Activated T-cell treated with anti-CD3 and anti-CD28 coated beads, Interleukin-2, amount 50 U/mL, for 72 hours (primary cell): ENCODE data around the gene PRSS53. TPM values are rescaled to one million over a fixed set of nuclear protein-coding genes. Genes with fewer than 3 reads are reported as not detected.
A peak's percentile ranks its signal among the peaks of the same experiment; 100 is the strongest.
"Not testable (repeated sequence)": the region's sequence is repeated elsewhere in the genome, so short reads cannot be mapped to it uniquely, and the experiment has no call there.

Source experiments
- ATAC-seq, 2 donors: fragments of 150-1000 bp; cut with Tn5 transposase; replicated peaks in 1 of 2; 2 replicates each; pipeline ENCODE4 v1.10.0; 2021; ENCODE audit warnings: moderate library complexity in 2 of 2, mild to moderate bottlenecking in 1 of 2
- DNase-seq, 2 donors: peaks; one replicate each; pipeline ENCODE4 v3.0.0; 2021 to 2022; ENCODE audit warnings: mixed read lengths in 1 of 2
- H3K27ac Mint-ChIP-seq: one replicate; pipeline ENCODE4 v1.8.0; 2022; ENCODE audit warnings: mild to moderate bottlenecking, moderate library complexity, mixed read lengths
- H3K27me3 Mint-ChIP-seq: one replicate; pipeline ENCODE4 v1.8.0; 2022; ENCODE audit warnings: low read depth, mixed read lengths
- H3K36me3 Mint-ChIP-seq, 2 donors: one replicate each; pipeline ENCODE4 v1.8.0; 2022; ENCODE audit warnings: mixed read lengths in 2 of 2, mild to moderate bottlenecking in 1 of 2; ENCODE audit not compliant: insufficient read depth in 2 of 2
- H3K4me1 Mint-ChIP-seq: one replicate; pipeline ENCODE4 v1.8.0; 2022; ENCODE audit warnings: low read depth, mixed read lengths
- H3K4me3 Mint-ChIP-seq, 2 donors: one replicate each; pipeline ENCODE4 v1.8.0; 2022; ENCODE audit warnings: mild to moderate bottlenecking in 2 of 2, mixed read lengths in 2 of 2, moderate library complexity in 2 of 2
- H3K9me3 Mint-ChIP-seq, 2 donors: one replicate each; pipeline ENCODE4 v1.8.0; 2022; ENCODE audit warnings: mixed read lengths in 2 of 2
- total RNA-seq, 2 donors: library from RNA; stranded (reverse); gene quantifications; one replicate each; pipeline ENCODE4 v1.2.3, GENCODE V29; 2022

The PRSS53 gene
- total RNA-seq, result 1 to 10 TPM; 6.2 to 7.7 TPM

- ATAC-seq (no peak), DNase-seq (no peak)
- Mint-ChIP-seq H3K4me1 (peaks cover 11% of the 10 kb centered on the region), H3K4me3 (no peak within 1 kb of the TSS), H3K36me3 (peaks cover 0 to 3% of the 10 kb centered on the region in 2 donors), H3K27ac (no peak within 1 kb of the TSS), H3K27me3 (no peaks in the 10 kb centered on the region), H3K9me3 (no peaks in the 10 kb centered on the region)
Measured at GRCh38 chr16:31088459-31089183, at the start of gene PRSS53. PRSS53 (minus strand) TSS chr16:31088943; CDS start chr16:31088809, 134 bp downstream.

GRCh38 chr16:31136822-31137499 is 48.2 kb upstream of the PRSS53 start:
- DNase-seq, H3K27me3 Mint-ChIP-seq, H3K4me3 Mint-ChIP-seq, H3K9me3 Mint-ChIP-seq, H3K36me3 Mint-ChIP-seq, H3K27ac Mint-ChIP-seq, ATAC-seq: not testable (repeated sequence)
- peaks cover 13% of the 10 kb centered on the region for H3K4me1 Mint-ChIP-seq

DNA sequence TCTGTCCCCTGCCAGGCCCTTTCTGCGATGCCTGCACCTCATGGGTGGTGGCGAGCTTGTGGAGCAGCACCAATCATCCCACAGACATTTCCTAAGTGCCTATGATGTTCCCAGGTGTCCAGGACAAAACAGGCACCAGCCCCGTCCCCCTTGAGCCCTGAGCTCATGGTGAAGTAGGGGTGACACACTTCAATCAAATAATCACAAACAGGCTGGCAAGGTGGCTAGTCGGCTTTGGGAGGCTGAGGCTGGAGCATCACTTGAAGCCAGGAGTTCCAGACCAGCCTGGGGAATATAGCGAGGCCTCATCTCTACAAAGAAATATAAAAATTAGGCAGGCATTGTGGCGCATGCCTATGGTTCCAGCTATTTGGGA is 47.5 kb upstream of the PRSS53 start:
- ATAC-seq (no peak), DNase-seq (no peak)
- Mint-ChIP-seq H3K4me3 (no peak overlapping the region), H3K36me3 (peaks cover 0 to 1% of the 10 kb centered on the region in 2 donors), H3K27ac (no peak overlapping the region), H3K27me3 (no peaks in the 10 kb centered on the region), H3K9me3 (no peaks in the 10 kb centered on the region), H3K4me1 (peaks cover 6% of the 10 kb centered on the region)

DNA sequence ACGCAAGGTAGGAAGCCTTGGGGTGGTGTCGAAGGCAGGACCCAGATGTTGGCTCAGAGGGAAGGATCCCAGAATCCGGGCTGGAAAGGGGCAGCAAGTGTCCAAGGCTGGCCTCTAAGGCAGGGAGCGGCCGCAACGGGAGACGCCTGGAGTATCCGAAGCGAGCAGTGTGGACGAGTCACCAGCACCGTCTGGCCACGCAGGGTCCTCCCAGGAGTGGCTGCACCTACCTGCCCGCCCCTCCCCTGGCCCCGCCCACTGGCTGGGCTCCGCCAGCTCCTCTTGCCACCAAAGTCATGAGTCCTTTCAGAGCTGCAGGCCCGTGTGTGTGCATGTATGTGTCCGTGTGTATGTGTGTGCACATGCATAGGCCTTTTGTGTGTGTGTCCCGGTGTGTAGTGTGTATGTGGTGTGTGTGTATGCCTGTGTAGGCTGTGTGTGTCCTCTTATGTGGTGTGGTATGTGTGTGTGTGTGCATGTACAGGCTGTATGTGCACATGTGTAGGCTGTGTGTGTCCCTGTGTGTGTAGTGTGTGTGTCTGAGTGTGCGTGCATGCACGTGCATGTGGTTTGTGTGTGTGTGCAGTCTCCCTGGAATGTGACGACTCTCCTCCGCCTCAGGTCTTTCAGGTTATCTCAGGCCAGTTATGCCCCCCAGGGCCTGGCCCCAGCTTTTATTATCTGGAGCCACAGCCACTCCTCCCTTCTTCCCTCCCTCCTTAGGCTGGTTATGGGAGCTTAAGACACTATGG is 47.0 kb upstream of the PRSS53 start, which contains the start of gene PRSS8:
Gene PRSS8, minus strand, starts transcription at position 193 of the 752 bp plus-strand sequence. CDS start 229 bp downstream, outside the sequence.
- DNase-seq (no peak), ATAC-seq (peak in 1 of 2 donors; percentile 20)
- no peak within 1 kb of the TSS for H3K27ac Mint-ChIP-seq
- H3K4me3 Mint-ChIP-seq, result no peak within 1 kb of the TSS
- no peaks in the 10 kb centered on the region for H3K27me3 Mint-ChIP-seq
- H3K4me1 Mint-ChIP-seq, result peaks cover 1% of the 10 kb centered on the region
- peaks cover 0 to 1% of the 10 kb centered on the region in 2 donors for H3K36me3 Mint-ChIP-seq
- H3K9me3 Mint-ChIP-seq, result no peaks in the 10 kb centered on the region

DNA sequence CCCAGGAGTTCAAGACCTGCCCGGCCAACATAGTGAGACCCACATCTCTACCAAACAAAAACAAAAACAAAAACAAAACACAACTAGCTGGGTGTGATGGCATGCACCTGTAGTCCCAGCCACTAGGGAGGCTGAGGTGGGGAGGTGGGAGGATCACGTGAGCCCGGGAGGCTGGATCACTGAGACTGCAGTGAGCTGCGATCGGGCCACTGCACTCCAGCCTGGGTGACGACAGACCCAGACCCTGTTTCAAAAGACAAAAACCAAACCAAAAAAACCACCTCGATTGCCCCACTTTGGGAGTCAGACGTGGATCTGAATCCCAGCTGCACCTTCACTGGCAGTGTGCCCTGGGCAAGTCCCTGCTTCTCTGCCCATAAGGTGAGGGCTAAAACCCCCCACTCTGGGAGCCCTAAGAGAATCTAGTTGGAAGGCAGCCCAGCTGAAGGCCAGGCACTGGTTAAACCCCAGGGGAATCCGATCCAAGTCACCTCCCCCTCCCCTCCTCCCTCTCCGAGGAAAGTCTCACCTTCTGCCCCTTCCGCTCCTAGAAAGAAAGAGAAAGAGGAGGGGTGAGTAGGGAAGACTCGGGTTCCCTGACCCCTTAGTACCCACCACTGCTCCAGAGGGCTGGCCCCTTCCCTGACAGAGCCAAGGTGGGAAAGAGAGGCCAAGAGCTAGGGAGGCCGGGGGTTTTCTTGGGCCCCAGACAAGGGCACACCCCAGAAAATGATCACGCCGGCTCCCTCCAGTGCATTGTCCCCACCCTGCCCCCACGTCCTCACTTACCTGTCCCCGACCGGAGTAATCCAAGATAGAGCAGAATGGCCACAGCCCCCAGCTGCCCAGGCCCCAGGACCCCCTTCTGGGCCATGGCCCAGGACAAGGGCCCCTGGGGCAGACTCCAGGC is 46.1 kb upstream of the PRSS53 start:
- no peaks in the 10 kb centered on the region for H3K4me1 Mint-ChIP-seq
- no peaks in the 10 kb centered on the region for H3K9me3 Mint-ChIP-seq
- H3K36me3 Mint-ChIP-seq, result peaks cover 0 to 1% of the 10 kb centered on the region in 2 donors
- DNase-seq (no peak), ATAC-seq (no peak)
- H3K27me3 Mint-ChIP-seq, result no peaks in the 10 kb centered on the region
- no peak overlapping the region for H3K4me3 Mint-ChIP-seq
- no peak overlapping the region for H3K27ac Mint-ChIP-seq

DNA sequence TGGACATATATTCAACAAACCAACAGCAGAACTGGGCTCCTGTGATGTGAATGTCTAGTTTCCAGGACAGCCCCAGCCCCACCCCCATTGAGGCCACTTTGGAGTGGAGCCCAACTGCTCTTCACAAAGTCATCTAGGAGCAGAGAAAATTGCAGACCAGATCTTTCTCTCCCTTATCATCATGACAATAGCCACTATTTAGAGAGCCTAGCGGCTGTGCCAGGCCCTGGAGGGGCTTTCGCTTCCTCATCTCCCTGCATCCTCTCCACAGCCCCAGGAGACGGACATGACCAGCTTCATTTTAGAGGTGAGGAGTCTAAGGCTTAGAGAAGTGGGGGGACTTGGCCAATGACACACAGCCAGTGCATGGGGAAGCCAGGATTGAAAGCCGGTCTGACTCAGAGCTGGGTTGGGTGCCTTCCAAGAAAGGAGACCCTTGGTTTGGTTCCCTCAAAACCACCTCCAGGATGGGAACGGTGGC is 45.4 kb upstream of the PRSS53 start:
- no peak overlapping the region for H3K27ac Mint-ChIP-seq

DNA sequence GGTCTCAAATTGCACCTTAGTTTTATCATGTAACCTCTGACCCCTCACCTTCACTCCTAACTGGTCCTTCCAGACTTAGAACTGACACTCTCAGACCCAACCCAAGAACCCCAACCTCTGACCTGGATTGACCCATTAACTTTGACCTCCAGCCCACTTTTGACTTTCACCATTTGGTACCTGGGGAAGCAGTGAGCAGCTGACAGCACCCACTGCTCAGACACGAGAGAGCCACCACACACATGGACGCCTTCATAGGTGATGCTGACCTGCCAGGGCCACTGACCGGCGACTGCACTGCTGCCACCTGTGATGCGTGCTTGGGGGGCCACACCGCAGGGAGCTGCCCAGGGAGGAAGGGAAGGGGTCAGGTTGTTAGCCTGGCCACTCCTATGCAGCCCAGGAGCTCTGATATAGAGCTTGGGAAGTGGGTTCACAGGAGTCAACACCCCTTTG is 44.3 kb upstream of the PRSS53 start:
- ATAC-seq (no peak), DNase-seq (no peak)
- H3K4me1 Mint-ChIP-seq, result no peaks in the 10 kb centered on the region
- H3K27ac Mint-ChIP-seq, result no peak overlapping the region
- H3K27me3 Mint-ChIP-seq, result no peaks in the 10 kb centered on the region
- no peaks in the 10 kb centered on the region for H3K9me3 Mint-ChIP-seq
- H3K36me3 Mint-ChIP-seq, result peaks cover 0 to 1% of the 10 kb centered on the region in 2 donors
- no peak overlapping the region for H3K4me3 Mint-ChIP-seq

More for the DNA sequence above, 45.4 kb upstream of the PRSS53 start:
- H3K27me3 Mint-ChIP-seq, result no peaks in the 10 kb centered on the region
- no peak overlapping the region for H3K4me3 Mint-ChIP-seq
- H3K36me3 Mint-ChIP-seq, result peaks cover 0 to 1% of the 10 kb centered on the region in 2 donors
- no peak for ATAC-seq
- H3K4me1 Mint-ChIP-seq, result no peaks in the 10 kb centered on the region
- DNase-seq, result no peak
- H3K9me3 Mint-ChIP-seq, result no peaks in the 10 kb centered on the region

GRCh38 chr16:31132303-31132979 is 43.7 kb upstream of the PRSS53 start:
- H3K9me3 Mint-ChIP-seq, result no peaks in the 10 kb centered on the region
- H3K4me3 Mint-ChIP-seq, result no peak overlapping the region
- H3K4me1 Mint-ChIP-seq, result no peaks in the 10 kb centered on the region
- H3K27ac Mint-ChIP-seq, result no peak overlapping the region
- H3K27me3 Mint-ChIP-seq, result no peaks in the 10 kb centered on the region
- no peak for DNase-seq
- peaks cover 0 to 1% of the 10 kb centered on the region in 2 donors for H3K36me3 Mint-ChIP-seq
- no peak for ATAC-seq

DNA sequence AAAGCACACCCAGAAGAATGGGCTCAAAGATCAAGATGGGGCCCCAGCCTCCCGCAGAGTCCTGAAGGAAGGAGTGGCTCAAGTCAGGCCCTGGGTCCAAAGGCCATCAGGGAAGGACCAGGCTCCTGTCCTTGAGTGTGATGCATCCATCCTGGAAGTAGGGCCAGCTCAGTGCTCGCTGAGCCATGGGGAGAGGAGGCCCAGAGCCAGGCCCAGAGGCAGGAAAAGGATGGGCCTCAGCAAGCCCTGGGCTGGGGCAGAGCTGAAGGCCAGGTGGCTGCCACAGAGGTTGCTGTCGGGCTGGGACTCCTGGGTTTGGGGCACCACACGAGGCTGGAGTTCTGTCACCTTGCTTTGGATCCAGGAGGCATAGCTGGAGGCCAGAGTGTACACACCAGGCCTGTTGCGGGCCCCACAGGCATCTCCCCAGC is 43.1 kb upstream of the PRSS53 start:
- ATAC-seq (no peak), DNase-seq (no peak)
- Mint-ChIP-seq H3K9me3 (no peaks in the 10 kb centered on the region), H3K4me3 (no peak overlapping the region), H3K27me3 (no peaks in the 10 kb centered on the region), H3K27ac (no peak overlapping the region), H3K36me3 (peaks cover 0 to 1% of the 10 kb centered on the region in 2 donors), H3K4me1 (no peaks in the 10 kb centered on the region)

- H3K27me3 Mint-ChIP-seq, result no peaks in the 10 kb centered on the region
- peaks cover 0 to 1% of the 10 kb centered on the region in 2 donors for H3K36me3 Mint-ChIP-seq
- ATAC-seq (no peak), DNase-seq (no peak)
- H3K27ac Mint-ChIP-seq, result no peak overlapping the region
- H3K4me3 Mint-ChIP-seq, result no peak overlapping the region
- no peaks in the 10 kb centered on the region for H3K9me3 Mint-ChIP-seq
- no peaks in the 10 kb centered on the region for H3K4me1 Mint-ChIP-seq
Measured at GRCh38 chr16:31131416-31131815, 42.7 kb upstream of the PRSS53 start.

GRCh38 chr16:31130899-31131298 is 42.2 kb upstream of the PRSS53 start:
- DNase-seq (no peak), ATAC-seq (no peak)
- no peak overlapping the region for H3K27ac Mint-ChIP-seq
- no peaks in the 10 kb centered on the region for H3K27me3 Mint-ChIP-seq
- H3K4me3 Mint-ChIP-seq, result no peak overlapping the region
- no peaks in the 10 kb centered on the region for H3K9me3 Mint-ChIP-seq
- H3K36me3 Mint-ChIP-seq, result peaks cover 0 to 1% of the 10 kb centered on the region in 2 donors
- H3K4me1 Mint-ChIP-seq, result no peaks in the 10 kb centered on the region
